Fibroblast of lung (primary cell): Measurements from ENCODE around the gene RAPGEF6.

Source experiments
- EZH2 ChIP-seq: IDR thresholded peaks from 2 replicates; pipeline ENCODE4 v1.5.1; 2012; ENCODE audit warnings: low read length, control low read depth, mild to moderate bottlenecking; ENCODE audit errors: missing control alignments
- TF ChIP-seq, protein P1 (sequence below), 2 donors: IDR thresholded peaks in 1 of 2; conservative IDR thresholded peaks in 1 of 2; 1 replicate in 1 of 2; 2 replicates in 1 of 2; pipeline ENCODE4 v1.5.1; 2011 to 2012; ENCODE audit warnings: low read length in 2 of 2, control low read depth in 1 of 2, inconsistent platforms in 1 of 2, low read depth in 1 of 2, mild to moderate bottlenecking in 1 of 2

- TF ChIP-seq, protein P1, sequence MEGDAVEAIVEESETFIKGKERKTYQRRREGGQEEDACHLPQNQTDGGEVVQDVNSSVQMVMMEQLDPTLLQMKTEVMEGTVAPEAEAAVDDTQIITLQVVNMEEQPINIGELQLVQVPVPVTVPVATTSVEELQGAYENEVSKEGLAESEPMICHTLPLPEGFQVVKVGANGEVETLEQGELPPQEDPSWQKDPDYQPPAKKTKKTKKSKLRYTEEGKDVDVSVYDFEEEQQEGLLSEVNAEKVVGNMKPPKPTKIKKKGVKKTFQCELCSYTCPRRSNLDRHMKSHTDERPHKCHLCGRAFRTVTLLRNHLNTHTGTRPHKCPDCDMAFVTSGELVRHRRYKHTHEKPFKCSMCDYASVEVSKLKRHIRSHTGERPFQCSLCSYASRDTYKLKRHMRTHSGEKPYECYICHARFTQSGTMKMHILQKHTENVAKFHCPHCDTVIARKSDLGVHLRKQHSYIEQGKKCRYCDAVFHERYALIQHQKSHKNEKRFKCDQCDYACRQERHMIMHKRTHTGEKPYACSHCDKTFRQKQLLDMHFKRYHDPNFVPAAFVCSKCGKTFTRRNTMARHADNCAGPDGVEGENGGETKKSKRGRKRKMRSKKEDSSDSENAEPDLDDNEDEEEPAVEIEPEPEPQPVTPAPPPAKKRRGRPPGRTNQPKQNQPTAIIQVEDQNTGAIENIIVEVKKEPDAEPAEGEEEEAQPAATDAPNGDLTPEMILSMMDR (conservative IDR thresholded peaks at IDR 0.05 in 1 of 2, IDR thresholded peaks at IDR 0.05 in 1 of 2; ENCODE audit: low read depth in 1 of 2, low read length in 2 of 2), result no peak
- TF ChIP-seq EZH2, result no peak
Observed at GRCh38 chr5:131571669-131572168, 63.3 kb downstream of the RAPGEF6 start.
